RWPE2 (cell line): ENCODE measurements around the gene DNAH14.
A peak's percentile ranks its signal among the peaks of the same experiment; 100 is the strongest.

Experiments used
- ATAC-seq: fragments of 200-7000 bp; cut with Tn5 transposase; 3 replicates; pipeline ENCODE4 v1.9.1; 2021; ENCODE audit warnings: low read depth
- DNase-seq: peaks from one replicate; pipeline ENCODE4 v3.0.0-alpha.2; 2020; ENCODE audit warnings: low spot score
- H3K27ac ChIP-seq: fragments of 450-650 bp; 2 replicates; pipeline ENCODE4 v1.5.1; 2017; ENCODE audit warnings: mild to moderate bottlenecking; ENCODE audit not compliant: poor library complexity, severe bottlenecking
- H3K27me3 ChIP-seq: fragments of 250-450 bp; sonication (Bioruptor Pico); 2 replicates; pipeline ENCODE4 v1.5.1; 2021; ENCODE audit warnings: mild to moderate bottlenecking, moderate library complexity; ENCODE audit not compliant: insufficient read depth, poor library complexity, severe bottlenecking
- H3K36me3 ChIP-seq: fragments of 250-450 bp; sonication (Bioruptor Pico); 2 replicates; pipeline ENCODE4 v1.5.1; 2020; ENCODE audit warnings: low read depth, mild to moderate bottlenecking, moderate library complexity
- H3K4me1 ChIP-seq: fragments of 250-450 bp; sonication (Bioruptor Pico); 2 replicates; pipeline ENCODE4 v1.5.1; 2021; ENCODE audit warnings: mild to moderate bottlenecking, moderate library complexity; ENCODE audit not compliant: insufficient read depth, poor library complexity, severe bottlenecking
- H3K4me3 ChIP-seq: fragments of 250-450 bp; sonication (Bioruptor Pico); 2 replicates; pipeline ENCODE4 v1.5.1; 2021; ENCODE audit warnings: mild to moderate bottlenecking, moderate library complexity; ENCODE audit not compliant: severe bottlenecking
- H3K9me3 ChIP-seq: fragments of 250-450 bp; sonication (Bioruptor Pico); 2 replicates; pipeline ENCODE4 v1.5.1; 2021; ENCODE audit warnings: mild to moderate bottlenecking, moderate library complexity; ENCODE audit not compliant: severe bottlenecking
- CTCF ChIP-seq: fragments of 450-650 bp; IDR thresholded peaks from one replicate; pipeline ENCODE4 v1.5.1; 2017; ENCODE audit warnings: mild to moderate bottlenecking, moderate library complexity; ENCODE audit not compliant: poor library complexity, severe bottlenecking

DNAH14 gene

GRCh38 chr1:225434046-225434445 lies 504.6 kb downstream of the DNAH14 start:
- ATAC-seq (no peak), DNase-seq (no peak)
- H3K9me3 ChIP-seq, result no peaks in the 10 kb centered on the region
- peaks cover 2% of the 10 kb centered on the region for H3K4me1 ChIP-seq
- H3K4me3 ChIP-seq, result no peak overlapping the region
- H3K27me3 ChIP-seq, result no peaks in the 10 kb centered on the region
- no peak overlapping the region for H3K27ac ChIP-seq
- no peaks in the 10 kb centered on the region for H3K36me3 ChIP-seq
- no peak for TF ChIP-seq CTCF

GRCh38 chr1:225435076-225435475 lies 505.6 kb downstream of the DNAH14 start:
- DNase-seq (no peak), ATAC-seq (no peak)
- no peak overlapping the region for H3K27ac ChIP-seq
- no peaks in the 10 kb centered on the region for H3K36me3 ChIP-seq
- H3K4me3 ChIP-seq, result no peak overlapping the region
- no peaks in the 10 kb centered on the region for H3K9me3 ChIP-seq
- no peaks in the 10 kb centered on the region for H3K27me3 ChIP-seq
- TF ChIP-seq CTCF, result no peak
- no peaks in the 10 kb centered on the region for H3K4me1 ChIP-seq

- no peak for TF ChIP-seq CTCF
Observed at GRCh38 chr1:225435487-225435886, 506.0 kb downstream of the DNAH14 start.

GRCh38 chr1:225435957-225436392 lies 506.5 kb downstream of the DNAH14 start:
- H3K9me3 ChIP-seq, result no peaks in the 10 kb centered on the region
- no peak for ATAC-seq
- H3K4me1 ChIP-seq, result no peaks in the 10 kb centered on the region
- no peak overlapping the region for H3K4me3 ChIP-seq
- H3K27ac ChIP-seq, result no peak overlapping the region
- no peaks in the 10 kb centered on the region for H3K27me3 ChIP-seq
- TF ChIP-seq CTCF, result no peak
- H3K36me3 ChIP-seq, result no peaks in the 10 kb centered on the region
- no peak for DNase-seq

More at GRCh38 chr1:225435487-225435886, 506.0 kb downstream of the DNAH14 start:
- no peak overlapping the region for H3K4me3 ChIP-seq
- no peaks in the 10 kb centered on the region for H3K9me3 ChIP-seq
- DNase-seq, result no peak
- no peaks in the 10 kb centered on the region for H3K4me1 ChIP-seq
- no peak for ATAC-seq
- H3K27me3 ChIP-seq, result no peaks in the 10 kb centered on the region
- no peak overlapping the region for H3K27ac ChIP-seq
- no peaks in the 10 kb centered on the region for H3K36me3 ChIP-seq

GRCh38 chr1:225437710-225438437 lies 508.4 kb downstream of the DNAH14 start:
- no peak for ATAC-seq
- Histone ChIP-seq H3K4me1 (no peaks in the 10 kb centered on the region), H3K27ac (no peak overlapping the region), H3K36me3 (no peaks in the 10 kb centered on the region), H3K27me3 (no peaks in the 10 kb centered on the region), H3K9me3 (no peaks in the 10 kb centered on the region), H3K4me3 (no peak overlapping the region)
- no peak for DNase-seq
- peak; percentile 33 for TF ChIP-seq CTCF
